Uterus (tissue), 4 donors: ENCODE data around the gene WDR5. TPM values are rescaled to one million over a fixed set of nuclear protein-coding genes. Genes with fewer than 3 reads are reported as not detected.
A peak's percentile ranks its signal among the peaks of the same experiment; 100 is the strongest.

Source experiments
- DNase-seq, 2 donors: peaks; one replicate each; pipeline ENCODE4 v3.0.0-alpha.2; 2019 to 2020
- H3K27ac ChIP-seq, 2 donors: fragments of 200-600 bp; sonication (generic); 1 replicate in 1 of 2; 2 replicates in 1 of 2; pipeline ENCODE4 v1.5.1; 2016 to 2018
- H3K27me3 ChIP-seq, 2 donors: fragments of 200-600 bp; sonication (generic); one replicate each; pipeline ENCODE4 v1.5.1; 2018 to 2019; ENCODE audit warnings: control low read depth in 1 of 2
- H3K36me3 ChIP-seq, 2 donors: fragments of 200-600 bp; sonication (generic); one replicate each; pipeline ENCODE4 v1.5.1; 2019; ENCODE audit warnings: control low read depth in 1 of 2
- H3K4me1 ChIP-seq, 2 donors: fragments of 200-600 bp; sonication (generic); one replicate each; pipeline ENCODE4 v1.5.1; 2018 to 2019; ENCODE audit warnings: control low read depth in 1 of 2
- H3K4me3 ChIP-seq, 2 donors: fragments of 200-600 bp; sonication (generic); 1 replicate in 1 of 2; 2 replicates in 1 of 2; pipeline ENCODE4 v1.5.1; 2018 to 2019; ENCODE audit warnings: mild to moderate bottlenecking in 1 of 2
- H3K9me3 ChIP-seq, 2 donors: fragments of 200-600 bp; sonication (generic); one replicate each; pipeline ENCODE4 v1.5.1; 2019; ENCODE audit warnings: control low read depth in 1 of 2
- POLR2A ChIP-seq, 2 donors: fragments of 450-650 bp; IDR thresholded peaks; one replicate each; pipeline ENCODE4 v1.6.1; 2016; ENCODE audit warnings: antibody characterized with exemption in 2 of 2, mild to moderate bottlenecking in 1 of 2, moderate library complexity in 1 of 2
- intact Hi-C: fragments of 100-400 bp; cut with DNase I; formaldehyde crosslinking; loops from one replicate; pipeline ENCODE4 v1.15.1; 2023; ENCODE audit warnings: low total_unique reads
- total RNA-seq, 4 donors: library from RNA; depleted of rRNA in 3 of 4; stranded (reverse); fragments of >200 nt in 3 of 4; gene quantifications; one replicate each; pipeline versions ENCODE4 v1.1.0 to v1.2.4, GENCODE V29; 2014 to 2023
- TF ChIP-seq, protein P1 (sequence below), 4 experiments: fragments of 200-600 bp in 2 of 4; fragments of 450-650 bp in 2 of 4; sonication (generic) in 2 of 4; IDR thresholded peaks; one replicate each; pipeline ENCODE4 v1.5.1; 2016 to 2019; ENCODE audit warnings: antibody characterized with exemption in 4 of 4, mild to moderate bottlenecking in 2 of 4, moderate library complexity in 1 of 4
- donor health status: DM: yes; HTN: yes; CAD: no.

The WDR5 gene
- total RNA-seq, 4 donors from 2014 or later: 2.9 to 30.5 (median 14.2) TPM

- TF ChIP-seq, protein P1, sequence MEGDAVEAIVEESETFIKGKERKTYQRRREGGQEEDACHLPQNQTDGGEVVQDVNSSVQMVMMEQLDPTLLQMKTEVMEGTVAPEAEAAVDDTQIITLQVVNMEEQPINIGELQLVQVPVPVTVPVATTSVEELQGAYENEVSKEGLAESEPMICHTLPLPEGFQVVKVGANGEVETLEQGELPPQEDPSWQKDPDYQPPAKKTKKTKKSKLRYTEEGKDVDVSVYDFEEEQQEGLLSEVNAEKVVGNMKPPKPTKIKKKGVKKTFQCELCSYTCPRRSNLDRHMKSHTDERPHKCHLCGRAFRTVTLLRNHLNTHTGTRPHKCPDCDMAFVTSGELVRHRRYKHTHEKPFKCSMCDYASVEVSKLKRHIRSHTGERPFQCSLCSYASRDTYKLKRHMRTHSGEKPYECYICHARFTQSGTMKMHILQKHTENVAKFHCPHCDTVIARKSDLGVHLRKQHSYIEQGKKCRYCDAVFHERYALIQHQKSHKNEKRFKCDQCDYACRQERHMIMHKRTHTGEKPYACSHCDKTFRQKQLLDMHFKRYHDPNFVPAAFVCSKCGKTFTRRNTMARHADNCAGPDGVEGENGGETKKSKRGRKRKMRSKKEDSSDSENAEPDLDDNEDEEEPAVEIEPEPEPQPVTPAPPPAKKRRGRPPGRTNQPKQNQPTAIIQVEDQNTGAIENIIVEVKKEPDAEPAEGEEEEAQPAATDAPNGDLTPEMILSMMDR (IDR thresholded peaks at IDR 0.05): no peak
- TF ChIP-seq POLR2A (IDR thresholded peaks at IDR 0.05): no peak
- H3K4me1 ChIP-seq: peaks cover 0 to 6% of the 10 kb centered on the region in 2 donors
- no peak overlapping the region for H3K4me3 ChIP-seq
- H3K36me3 ChIP-seq: no peaks in the 10 kb centered on the region
- no peaks in the 10 kb centered on the region for H3K27me3 ChIP-seq
- peak overlapping the region in 1 of 2 donors; percentile 36 for H3K27ac ChIP-seq
- no peak for DNase-seq
- intact Hi-C loops: no loop called here
- H3K9me3 ChIP-seq: no peaks in the 10 kb centered on the region
Observed at GRCh38 chr9:134178394-134178767, 42.5 kb downstream of the WDR5 start.

DNA sequence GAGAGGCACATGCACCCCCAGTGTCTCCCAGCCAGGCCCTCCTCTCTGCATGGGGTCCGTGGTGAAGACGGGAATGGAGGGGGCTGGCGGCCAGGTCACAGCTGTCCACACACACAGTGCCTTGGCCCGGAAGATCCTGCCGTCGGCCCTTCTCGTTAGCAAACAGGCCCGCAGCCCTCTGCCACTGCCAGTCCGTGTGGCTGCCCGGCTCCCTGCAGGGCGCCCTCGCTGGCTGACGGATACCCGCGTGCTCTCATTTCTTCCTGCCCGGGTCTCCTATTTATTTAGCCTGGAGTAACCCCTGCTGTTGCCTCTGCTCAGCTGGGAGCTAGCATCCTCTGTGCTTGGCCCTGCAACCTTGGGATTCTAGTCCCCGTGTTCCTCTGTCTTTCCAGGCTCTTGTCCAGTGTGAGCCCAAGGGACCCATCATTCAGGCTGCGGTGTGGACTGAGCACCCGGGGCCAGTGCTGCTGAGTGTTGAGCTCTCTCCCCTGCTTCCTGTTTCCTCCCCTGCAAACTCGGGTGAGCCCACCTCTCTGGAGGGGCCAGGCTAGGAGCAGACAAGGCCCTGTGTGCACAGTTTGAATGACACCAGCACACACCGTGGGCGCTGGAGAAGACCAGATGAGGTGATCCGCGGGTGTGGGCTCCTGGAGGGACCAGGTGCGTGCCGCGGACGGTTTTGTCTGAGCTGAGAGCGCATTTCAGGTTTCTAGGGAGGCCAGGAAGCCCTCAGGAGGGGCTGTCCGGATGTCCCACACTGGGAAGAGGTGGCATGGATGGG lies 43.1 kb downstream of the WDR5 start:
- Histone ChIP-seq H3K9me3 (no peaks in the 10 kb centered on the region), H3K27me3 (no peaks in the 10 kb centered on the region), H3K4me3 (no peak overlapping the region), H3K27ac (peak overlapping the region in 1 of 2 donors; percentile 36), H3K36me3 (no peaks in the 10 kb centered on the region), H3K4me1 (peaks cover 0 to 6% of the 10 kb centered on the region in 2 donors)
- no peak for TF ChIP-seq POLR2A (IDR thresholded peaks at IDR 0.05)
- TF ChIP-seq, protein P1 (IDR thresholded peaks at IDR 0.05): no peak
- DNase-seq: peak; percentile 79 to 87
- intact Hi-C loops: no loop called here

GRCh38 chr9:134179595-134179917 lies 43.7 kb downstream of the WDR5 start:
- no peaks in the 10 kb centered on the region for H3K36me3 ChIP-seq
- DNase-seq: no peak
- H3K27ac ChIP-seq: no peak overlapping the region
- H3K4me1 ChIP-seq: peaks cover 0 to 6% of the 10 kb centered on the region in 2 donors
- no peaks in the 10 kb centered on the region for H3K9me3 ChIP-seq
- TF ChIP-seq POLR2A (IDR thresholded peaks at IDR 0.05): no peak
- TF ChIP-seq, protein P1 (IDR thresholded peaks at IDR 0.05): no peak
- intact Hi-C loops: no loop called here
- no peaks in the 10 kb centered on the region for H3K27me3 ChIP-seq
- H3K4me3 ChIP-seq: no peak overlapping the region

DNA sequence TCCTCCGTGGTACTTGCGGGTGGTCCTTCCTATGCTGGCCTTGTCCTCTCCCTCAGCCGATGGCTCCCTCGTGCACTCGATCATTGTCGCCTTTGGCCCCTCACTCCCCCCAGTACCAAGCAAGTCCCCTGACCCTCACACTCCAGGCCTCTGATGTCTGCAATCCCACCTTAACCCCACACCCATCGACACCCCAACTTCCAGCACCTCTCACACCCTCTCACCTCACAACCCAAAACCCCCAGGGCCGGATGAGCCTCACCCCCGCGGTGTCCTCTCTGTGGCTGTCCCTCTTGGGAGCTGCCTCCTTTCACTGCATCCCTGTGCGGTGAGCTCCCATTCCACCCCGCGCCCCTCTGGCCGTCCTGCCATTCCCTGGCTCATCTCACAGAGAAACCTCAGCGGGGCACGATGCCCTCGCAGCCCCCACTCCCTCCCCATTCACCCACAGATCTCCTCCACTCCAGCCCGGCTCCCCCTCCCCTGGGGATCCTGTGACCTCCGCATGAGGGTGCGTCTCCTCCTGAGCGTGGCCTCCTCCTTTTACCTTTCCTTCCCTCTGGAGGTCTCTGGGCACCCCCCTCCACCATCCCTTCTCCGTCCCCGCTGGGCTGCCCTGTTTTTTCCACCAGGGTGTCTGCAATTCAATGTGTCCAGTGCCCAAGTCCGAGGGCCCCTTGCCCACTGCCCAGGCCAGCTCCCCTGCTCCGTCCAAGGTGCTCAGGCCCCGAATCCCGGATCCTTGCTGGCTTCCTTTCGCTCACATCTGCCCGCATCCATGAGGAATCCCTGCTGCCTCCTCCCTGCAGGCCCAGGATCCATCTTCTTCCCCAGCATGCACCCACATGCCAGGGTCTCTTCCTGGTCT lies 44.3 kb downstream of the WDR5 start:
- DNase-seq: no peak
- no peak overlapping the region for H3K27ac ChIP-seq
- H3K36me3 ChIP-seq: no peaks in the 10 kb centered on the region
- H3K27me3 ChIP-seq: no peaks in the 10 kb centered on the region
- H3K4me1 ChIP-seq: peaks cover 0 to 6% of the 10 kb centered on the region in 2 donors
- intact Hi-C loops: no loop called here
- H3K4me3 ChIP-seq: no peak overlapping the region
- no peaks in the 10 kb centered on the region for H3K9me3 ChIP-seq
- TF ChIP-seq, protein P1 (IDR thresholded peaks at IDR 0.05): no peak
- TF ChIP-seq POLR2A (IDR thresholded peaks at IDR 0.05): no peak
